Stimulated activated memory B cell treated with anti-CD40 and anti-IgM and Interleukin-4, amounts not matched to agents 10 μg/mL and 1 μg/mL and 100 μg/mL, for 72 hours (primary cell): ENCODE results near the gene PATJ.
"Not testable (repeated sequence)": the region's sequence is repeated elsewhere in the genome, so short reads cannot be mapped to it uniquely, and the experiment has no call there.

ENCODE experiments used
- ATAC-seq: fragments of 150-1000 bp; cut with Tn5 transposase; 2 replicates; pipeline ENCODE4 v1.10.0; 2021
- H3K27ac Mint-ChIP-seq: one replicate; pipeline ENCODE4 v1.8.0; 2022; ENCODE audit warnings: mild to moderate bottlenecking, mixed read lengths
- H3K27me3 Mint-ChIP-seq: one replicate; pipeline ENCODE4 v1.8.0; 2022; ENCODE audit warnings: mixed read lengths
- H3K36me3 Mint-ChIP-seq: one replicate; pipeline ENCODE4 v1.8.0; 2022; ENCODE audit warnings: mixed read lengths
- H3K4me1 Mint-ChIP-seq: one replicate; pipeline ENCODE4 v1.8.0; 2022; ENCODE audit warnings: mixed read lengths
- H3K4me3 Mint-ChIP-seq: one replicate; pipeline ENCODE4 v1.8.0; 2022; ENCODE audit warnings: mild to moderate bottlenecking, moderate library complexity, mixed read lengths
- H3K9me3 Mint-ChIP-seq: one replicate; pipeline ENCODE4 v1.8.0; 2022; ENCODE audit warnings: mixed read lengths

The PATJ gene

DNA sequence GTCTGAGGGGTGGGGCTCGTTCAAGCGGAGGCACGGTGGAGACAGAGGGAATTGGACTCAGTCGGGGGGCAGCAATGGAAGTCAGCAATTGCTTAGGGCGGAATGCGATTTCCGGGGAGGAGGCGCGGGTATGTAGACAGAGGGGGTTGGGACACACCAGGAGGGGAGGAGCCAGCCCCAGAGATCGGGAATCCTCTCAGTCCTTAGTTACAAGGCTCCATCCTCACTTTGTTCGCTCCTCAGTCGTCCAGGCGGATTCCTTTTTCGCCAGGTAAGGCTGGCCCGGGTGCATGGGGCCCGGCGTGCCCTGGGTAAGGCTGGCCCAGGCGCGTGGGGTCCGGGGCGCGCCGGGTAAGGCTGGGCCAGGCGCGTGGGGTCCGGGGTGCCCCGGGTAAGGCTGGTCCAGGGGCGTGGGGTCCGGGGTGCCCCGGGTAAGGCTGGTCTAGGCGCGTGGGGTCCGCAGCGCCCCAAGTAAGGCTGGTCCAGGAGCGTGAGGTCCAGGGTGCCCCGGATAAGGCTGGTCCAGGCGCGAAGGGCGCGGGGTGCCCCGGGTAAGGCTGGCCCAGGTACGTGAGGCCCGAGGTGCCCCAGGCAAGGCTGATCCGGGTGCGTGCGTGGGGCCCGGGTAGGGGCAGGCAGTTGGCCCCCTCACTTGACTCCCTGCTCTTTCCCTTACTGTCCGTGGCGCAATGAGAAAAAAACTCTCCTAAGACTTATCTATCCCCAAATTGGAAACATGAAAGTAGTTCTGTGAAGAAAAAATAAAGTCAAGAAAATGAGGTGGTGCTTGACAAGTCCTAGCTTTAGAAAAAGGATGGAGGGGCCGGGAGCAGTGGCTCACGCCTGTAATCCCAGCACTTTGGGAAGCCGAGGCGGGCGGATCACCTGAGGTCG is 452.6 kb downstream of the PATJ start, which contains the start of gene L1TD1:
Gene L1TD1 (plus strand): TSS at position 199 of the 894 bp plus-strand sequence. CDS start 11,780 bp downstream, outside the sequence.
- peak within 1 kb of the TSS; percentile 23 for H3K27ac Mint-ChIP-seq

DNA sequence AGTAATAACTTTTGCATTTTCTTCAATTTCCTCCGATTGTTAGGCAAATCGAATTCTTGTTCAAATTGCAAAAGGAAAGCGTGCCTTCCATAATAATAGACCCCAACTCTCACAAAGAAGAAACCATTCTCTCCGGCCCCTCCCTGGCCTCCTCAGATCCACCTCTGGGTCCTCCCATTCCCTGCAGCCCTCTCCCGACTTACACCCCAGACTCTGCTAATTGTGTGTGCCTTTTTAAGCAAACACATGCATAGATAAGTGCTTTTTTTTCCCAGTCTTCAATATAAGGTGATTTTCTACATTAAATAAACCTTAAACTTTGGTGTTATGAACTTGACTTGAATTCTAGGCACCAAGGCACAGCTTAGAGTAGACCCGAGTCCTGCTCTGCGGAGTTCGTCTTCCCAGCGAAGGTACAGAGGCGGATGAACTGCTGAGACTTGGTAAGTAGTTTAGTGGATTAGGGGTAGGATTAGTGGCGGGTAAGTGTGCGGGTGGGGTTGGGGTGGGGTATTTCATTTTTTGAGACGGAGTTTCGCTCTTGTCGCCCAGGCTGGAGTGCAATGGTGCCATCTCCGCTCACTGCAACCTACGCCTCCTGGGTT is 453.9 kb downstream of the PATJ start:
- ATAC-seq, result no peak
- peaks cover 4% of the 10 kb centered on the region for H3K4me1 Mint-ChIP-seq
- no peak overlapping the region for H3K4me3 Mint-ChIP-seq

More for the DNA sequence above, 452.6 kb downstream of the PATJ start, which contains the start of gene L1TD1:
- peaks cover 11% of the 10 kb centered on the region for H3K9me3 Mint-ChIP-seq
- peak within 1 kb of the TSS; percentile 74 for H3K4me3 Mint-ChIP-seq
- H3K27me3 Mint-ChIP-seq, result peaks cover 47% of the 10 kb centered on the region
- H3K4me1 Mint-ChIP-seq, result peaks cover 4% of the 10 kb centered on the region
- ATAC-seq, result peak; percentile 74
- peaks cover 6% of the 10 kb centered on the region for H3K36me3 Mint-ChIP-seq

DNA sequence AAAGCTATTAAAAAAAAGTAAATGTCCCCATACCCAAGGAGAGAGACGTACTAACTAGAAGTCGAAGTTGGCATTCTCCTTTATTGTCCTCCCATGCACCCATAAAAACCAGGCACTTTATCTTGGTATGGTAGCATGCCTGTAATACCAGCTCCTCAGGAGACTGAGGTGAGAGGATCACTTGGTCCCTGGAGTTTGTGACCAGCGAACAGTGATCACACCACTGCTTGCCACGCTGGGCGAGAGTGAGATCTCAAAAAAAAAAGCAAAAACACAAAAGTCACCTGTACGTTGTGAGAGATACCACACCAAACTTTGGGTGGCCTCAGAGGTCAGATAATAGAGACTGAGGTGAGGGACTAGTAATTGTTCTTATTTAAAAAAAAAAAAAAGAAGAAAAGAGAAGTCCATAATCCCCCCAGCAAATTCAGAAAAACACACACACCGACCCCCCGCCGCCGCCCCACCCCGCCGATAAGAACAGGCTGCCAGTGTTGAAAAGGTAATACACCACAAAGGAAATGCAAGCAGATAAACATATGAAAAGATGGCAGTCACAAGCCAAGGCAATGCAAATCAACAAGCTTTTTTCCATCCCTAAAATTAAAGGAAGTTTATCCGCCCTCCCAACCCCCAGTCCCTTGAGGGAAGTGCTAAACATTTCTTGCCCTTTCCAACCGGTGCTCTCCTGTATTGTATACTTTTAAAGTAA is 455.9 kb downstream of the PATJ start:
- peaks cover 6% of the 10 kb centered on the region for H3K36me3 Mint-ChIP-seq
- no peak for ATAC-seq
- no peak overlapping the region for H3K27ac Mint-ChIP-seq
- peaks cover 4% of the 10 kb centered on the region for H3K4me1 Mint-ChIP-seq
- no peak overlapping the region for H3K4me3 Mint-ChIP-seq
- H3K27me3 Mint-ChIP-seq, result peaks cover 35% of the 10 kb centered on the region
- peaks cover 11% of the 10 kb centered on the region for H3K9me3 Mint-ChIP-seq

More for the DNA sequence above, 453.9 kb downstream of the PATJ start:
- peaks cover 47% of the 10 kb centered on the region for H3K27me3 Mint-ChIP-seq
- H3K27ac Mint-ChIP-seq, result peak overlapping the region; percentile 23
- H3K36me3 Mint-ChIP-seq, result peaks cover 6% of the 10 kb centered on the region
- peaks cover 11% of the 10 kb centered on the region for H3K9me3 Mint-ChIP-seq

DNA sequence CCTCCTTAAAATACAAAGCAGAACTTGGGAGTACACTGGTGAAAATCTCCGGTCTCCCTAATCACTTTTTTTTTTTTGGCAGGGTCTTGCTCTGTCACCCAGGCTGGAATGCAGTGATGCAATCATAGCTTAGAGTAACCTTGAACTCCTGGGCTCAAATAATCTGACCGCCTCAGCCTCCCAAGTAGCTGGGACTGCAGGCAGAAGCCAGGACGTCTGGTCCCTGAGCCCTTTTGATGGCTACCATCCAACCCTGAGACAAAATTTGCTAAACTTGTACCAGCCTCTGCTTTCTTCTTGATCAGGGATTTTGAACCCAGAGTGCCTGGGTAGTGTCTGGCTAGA is 456.5 kb downstream of the PATJ start:
- H3K27ac Mint-ChIP-seq, result no peak overlapping the region
- peaks cover 8% of the 10 kb centered on the region for H3K9me3 Mint-ChIP-seq
- ATAC-seq, result no peak
- peaks cover 6% of the 10 kb centered on the region for H3K36me3 Mint-ChIP-seq
- H3K27me3 Mint-ChIP-seq, result peaks cover 30% of the 10 kb centered on the region
- no peak overlapping the region for H3K4me3 Mint-ChIP-seq
- peaks cover 4% of the 10 kb centered on the region for H3K4me1 Mint-ChIP-seq

DNA sequence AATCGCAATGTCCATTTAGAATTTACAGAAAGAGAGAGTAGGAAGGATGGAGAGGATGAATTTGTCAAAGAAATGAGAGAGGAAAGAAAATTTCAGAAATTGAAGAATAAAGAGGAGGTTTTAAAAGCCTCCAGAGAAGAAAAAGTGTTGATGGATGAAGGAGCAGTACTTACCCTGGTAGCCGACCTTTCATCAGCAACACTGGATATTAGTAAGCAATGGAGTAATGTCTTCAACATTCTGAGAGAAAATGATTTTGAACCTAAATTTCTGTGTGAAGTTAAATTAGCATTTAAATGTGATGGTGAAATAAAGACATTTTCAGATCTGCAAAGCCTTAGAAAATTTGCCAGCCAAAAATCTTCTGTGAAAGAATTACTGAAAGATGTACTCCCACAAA is 464.9 kb downstream of the PATJ start:
- H3K4me1 Mint-ChIP-seq, result no peaks in the 10 kb centered on the region
- H3K27ac Mint-ChIP-seq, result no peak overlapping the region
- peaks cover 21% of the 10 kb centered on the region for H3K27me3 Mint-ChIP-seq
- peaks cover 21% of the 10 kb centered on the region for H3K36me3 Mint-ChIP-seq
- H3K4me3 Mint-ChIP-seq, result no peak overlapping the region
- ATAC-seq, result no peak
- H3K9me3 Mint-ChIP-seq, result peaks cover 22% of the 10 kb centered on the region

DNA sequence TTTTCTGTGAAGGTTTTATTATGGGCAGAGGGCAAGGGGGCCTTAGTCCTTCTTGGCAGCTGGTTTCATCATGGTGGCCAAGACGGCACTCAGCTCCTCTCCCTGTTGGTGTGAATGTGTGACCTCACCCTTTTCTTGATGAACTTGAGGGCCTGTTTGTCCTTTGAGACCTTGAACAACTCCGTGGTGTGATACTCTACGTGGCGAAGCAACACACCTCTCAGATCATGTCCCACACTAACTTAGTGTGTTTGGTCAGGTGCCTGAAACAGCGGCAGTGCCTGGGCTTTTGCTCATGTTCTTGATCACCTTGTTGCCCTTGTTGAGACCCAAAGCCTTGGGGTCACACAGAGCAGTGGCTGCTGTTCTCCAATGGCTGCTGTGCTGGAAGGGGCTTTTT is 465.8 kb downstream of the PATJ start:
- Mint-ChIP-seq H3K36me3 (peaks cover 21% of the 10 kb centered on the region), H3K4me3 (no peak overlapping the region), H3K27me3 (peaks cover 21% of the 10 kb centered on the region), H3K9me3 (peaks cover 22% of the 10 kb centered on the region), H3K4me1 (no peaks in the 10 kb centered on the region), H3K27ac (no peak overlapping the region)
- no peak for ATAC-seq

DNA sequence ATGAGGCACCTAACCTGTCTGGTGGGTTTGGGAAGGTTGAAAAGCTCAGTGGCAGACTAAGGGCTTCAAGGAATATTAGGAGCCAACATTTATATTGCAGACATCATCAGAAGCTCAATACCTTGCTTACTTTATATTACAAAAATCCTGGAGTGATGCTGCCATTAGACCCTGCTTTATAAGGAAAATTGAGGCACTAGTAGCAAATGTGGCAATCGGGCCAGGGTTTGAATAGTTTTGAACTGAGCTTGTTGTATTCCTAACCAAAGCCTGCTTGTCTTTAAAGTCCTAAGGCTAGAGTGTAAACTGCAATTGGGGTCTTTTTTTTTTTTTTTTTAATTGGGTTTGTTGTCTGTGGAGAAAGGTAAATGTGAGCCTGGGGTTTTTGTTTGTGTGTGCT is 466.7 kb downstream of the PATJ start:
- Mint-ChIP-seq H3K9me3 (peaks cover 22% of the 10 kb centered on the region), H3K4me1 (no peaks in the 10 kb centered on the region), H3K27me3 (peaks cover 21% of the 10 kb centered on the region), H3K4me3 (no peak overlapping the region), H3K27ac (no peak overlapping the region), H3K36me3 (peaks cover 21% of the 10 kb centered on the region)
- no peak for ATAC-seq

DNA sequence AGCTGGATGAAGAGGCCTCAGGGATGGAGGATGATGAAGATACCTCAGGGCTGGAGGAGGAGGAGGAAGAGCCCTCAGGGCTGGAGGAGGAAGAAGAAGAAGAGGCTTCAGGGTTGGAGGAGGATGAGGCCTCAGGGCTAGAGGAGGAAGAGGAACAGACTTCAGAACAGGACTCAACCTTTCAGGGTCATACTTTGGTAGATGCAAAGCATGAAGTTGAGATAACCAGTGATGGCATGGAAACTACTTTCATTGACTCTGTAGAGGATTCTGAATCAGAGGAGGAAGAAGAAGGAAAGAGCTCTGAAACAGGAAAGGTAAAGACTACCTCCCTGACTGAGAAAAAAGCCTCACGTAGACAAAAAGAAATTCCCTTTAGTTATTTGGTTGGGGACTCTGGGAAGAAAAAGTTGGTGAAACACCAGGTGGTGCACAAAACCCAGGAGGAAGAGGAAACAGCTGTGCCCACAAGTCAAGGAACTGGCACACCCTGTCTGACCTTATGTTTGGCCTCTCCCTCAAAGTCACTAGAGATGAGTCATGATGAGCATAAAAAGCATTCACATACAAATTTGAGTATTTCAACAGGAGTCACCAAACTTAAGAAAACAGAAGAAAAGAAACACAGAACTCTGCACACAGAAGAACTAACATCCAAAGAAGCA is 467.8 kb downstream of the PATJ start:
- H3K9me3 Mint-ChIP-seq, result peaks cover 22% of the 10 kb centered on the region
- peaks cover 21% of the 10 kb centered on the region for H3K36me3 Mint-ChIP-seq
- no peak overlapping the region for H3K27ac Mint-ChIP-seq
- no peaks in the 10 kb centered on the region for H3K4me1 Mint-ChIP-seq
- H3K4me3 Mint-ChIP-seq, result no peak overlapping the region
- peaks cover 14% of the 10 kb centered on the region for H3K27me3 Mint-ChIP-seq
- no peak for ATAC-seq

DNA sequence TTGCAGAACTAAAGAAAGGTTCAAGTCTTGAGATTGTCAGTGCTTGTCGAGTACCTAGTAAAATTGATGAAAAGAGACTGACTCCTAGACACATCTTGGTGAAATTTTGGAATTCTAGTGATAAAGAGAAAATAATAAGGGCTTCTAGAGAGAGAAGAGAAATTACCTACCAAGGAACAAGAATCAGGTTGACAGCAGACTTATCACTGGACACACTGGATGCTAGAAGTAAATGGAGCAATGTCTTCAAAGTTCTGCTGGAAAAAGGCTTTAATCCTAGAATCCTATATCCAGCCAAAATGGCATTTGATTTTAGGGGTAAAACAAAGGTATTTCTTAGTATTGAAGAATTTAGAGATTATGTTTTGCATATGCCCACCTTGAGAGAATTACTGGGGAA is 468.7 kb downstream of the PATJ start:
- Mint-ChIP-seq H3K27ac (no peak overlapping the region), H3K9me3 (peaks cover 22% of the 10 kb centered on the region), H3K36me3 (peaks cover 21% of the 10 kb centered on the region), H3K4me3 (no peak overlapping the region), H3K4me1 (no peaks in the 10 kb centered on the region), H3K27me3 (peaks cover 13% of the 10 kb centered on the region)
- ATAC-seq, result no peak

DNA sequence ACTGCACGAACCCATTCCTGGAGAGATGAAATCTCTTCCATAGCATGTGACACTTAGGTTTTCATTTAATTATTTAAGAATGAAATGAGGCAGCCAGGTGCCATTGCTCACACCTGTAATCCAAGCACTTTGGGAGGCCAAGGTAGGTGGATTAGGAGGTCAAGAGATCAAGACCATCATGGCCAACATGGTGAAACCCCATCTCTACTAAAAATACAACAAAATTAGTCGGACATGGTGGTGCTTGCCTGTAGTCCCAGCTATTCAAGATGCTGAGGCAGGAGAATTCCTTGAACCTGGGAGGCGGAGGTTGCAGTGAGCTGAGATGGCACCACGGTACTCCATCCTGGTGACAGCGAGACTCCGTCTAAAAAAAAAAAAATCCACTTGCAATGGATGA is 470.1 kb downstream of the PATJ start:
- Mint-ChIP-seq H3K27ac (no peak overlapping the region), H3K4me3 (no peak overlapping the region), H3K9me3 (peaks cover 17% of the 10 kb centered on the region), H3K4me1 (no peaks in the 10 kb centered on the region), H3K36me3 (peaks cover 14% of the 10 kb centered on the region), H3K27me3 (peaks cover under 1% of the 10 kb centered on the region)
- no peak for ATAC-seq

DNA sequence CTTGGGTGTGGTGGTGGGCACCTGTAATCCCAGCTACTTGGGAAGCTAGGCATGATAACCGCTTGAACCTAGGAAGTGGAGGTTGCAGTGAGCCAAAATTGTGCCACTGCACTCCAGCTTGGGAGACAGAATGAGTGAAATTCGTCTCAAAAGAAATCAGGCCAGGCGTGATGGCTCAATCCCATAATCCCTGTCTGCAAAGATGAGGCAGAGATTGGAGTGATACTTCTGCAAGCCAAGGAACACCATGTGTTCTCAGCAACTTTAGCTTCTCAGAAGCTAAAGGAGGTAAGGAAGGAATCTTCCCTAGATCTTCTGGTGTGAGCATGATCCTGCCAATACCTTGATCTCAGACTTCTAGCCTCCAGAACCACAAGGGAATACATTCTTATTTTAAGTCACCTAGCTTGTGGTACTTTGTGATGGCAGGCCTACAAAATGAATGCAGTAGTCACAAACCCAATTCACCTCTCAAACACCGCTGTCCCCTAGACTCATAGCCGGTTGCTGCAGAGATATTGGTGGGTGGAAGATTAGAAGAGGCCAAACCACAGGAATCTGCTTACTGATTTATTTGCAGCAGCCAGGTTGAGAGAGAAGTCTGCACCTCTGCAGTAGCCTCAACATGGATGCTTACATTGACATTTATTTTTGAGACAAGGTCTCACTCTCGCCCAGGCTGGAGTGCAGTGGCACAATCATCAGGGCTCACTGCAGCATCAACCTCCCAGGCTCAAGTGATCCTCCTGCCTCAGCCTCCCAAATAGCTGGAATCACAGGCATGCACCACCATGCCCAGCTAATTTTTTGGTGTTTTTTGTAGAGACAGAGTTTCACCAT is 471.0 kb downstream of the PATJ start:
- Mint-ChIP-seq H3K4me3 (no peak overlapping the region), H3K9me3 (peaks cover 17% of the 10 kb centered on the region), H3K4me1 (no peaks in the 10 kb centered on the region), H3K27me3 (no peaks in the 10 kb centered on the region), H3K36me3 (peaks cover 14% of the 10 kb centered on the region), H3K27ac (no peak overlapping the region)
- ATAC-seq, result no peak

DNA sequence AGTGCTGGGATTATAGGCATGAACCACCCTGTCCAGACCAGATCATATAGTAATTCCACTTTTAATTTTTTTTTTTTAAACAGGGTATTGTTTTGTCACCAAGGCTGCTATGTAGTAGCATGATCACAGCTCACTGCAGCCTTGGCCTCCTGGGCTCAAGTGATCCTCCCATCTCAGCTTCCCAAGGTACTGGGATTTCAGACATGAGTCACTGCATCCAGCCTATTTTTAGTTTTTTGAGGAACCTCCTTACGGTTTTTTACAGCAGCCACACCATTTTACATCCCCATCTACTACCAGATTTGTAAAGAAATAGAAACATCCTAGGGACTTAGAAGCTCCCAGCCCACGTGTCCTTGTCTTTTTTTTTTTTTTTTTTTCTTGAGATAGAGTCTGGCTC is 476.3 kb downstream of the PATJ start:
- H3K36me3 Mint-ChIP-seq, result no peaks in the 10 kb centered on the region
- H3K27me3 Mint-ChIP-seq, result no peaks in the 10 kb centered on the region
- ATAC-seq, result no peak
- no peaks in the 10 kb centered on the region for H3K9me3 Mint-ChIP-seq
- no peaks in the 10 kb centered on the region for H3K4me1 Mint-ChIP-seq
- no peak overlapping the region for H3K4me3 Mint-ChIP-seq
- no peak overlapping the region for H3K27ac Mint-ChIP-seq

DNA sequence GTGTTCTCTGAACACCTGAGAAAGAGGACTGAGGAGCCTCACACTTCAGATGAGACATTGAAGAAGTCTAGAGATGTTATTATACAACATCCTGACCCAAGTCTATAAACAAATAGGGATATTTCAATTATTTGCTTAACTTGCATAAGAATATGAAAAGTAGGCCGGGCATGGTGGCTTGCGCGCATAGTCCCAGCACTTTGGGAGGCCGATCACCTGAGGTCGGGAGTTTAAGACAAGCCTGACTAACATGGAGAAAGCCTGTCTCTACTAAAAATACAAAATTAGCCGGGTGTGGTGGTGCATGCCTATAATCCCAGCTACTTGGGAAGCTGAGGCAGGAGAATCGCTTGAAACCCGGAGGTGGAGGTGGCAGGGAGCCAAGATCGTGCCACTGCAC is 478.2 kb downstream of the PATJ start:
- H3K36me3 Mint-ChIP-seq, H3K4me1 Mint-ChIP-seq, H3K27ac Mint-ChIP-seq, H3K4me3 Mint-ChIP-seq, H3K27me3 Mint-ChIP-seq, ATAC-seq, H3K9me3 Mint-ChIP-seq: not testable (repeated sequence)

DNA sequence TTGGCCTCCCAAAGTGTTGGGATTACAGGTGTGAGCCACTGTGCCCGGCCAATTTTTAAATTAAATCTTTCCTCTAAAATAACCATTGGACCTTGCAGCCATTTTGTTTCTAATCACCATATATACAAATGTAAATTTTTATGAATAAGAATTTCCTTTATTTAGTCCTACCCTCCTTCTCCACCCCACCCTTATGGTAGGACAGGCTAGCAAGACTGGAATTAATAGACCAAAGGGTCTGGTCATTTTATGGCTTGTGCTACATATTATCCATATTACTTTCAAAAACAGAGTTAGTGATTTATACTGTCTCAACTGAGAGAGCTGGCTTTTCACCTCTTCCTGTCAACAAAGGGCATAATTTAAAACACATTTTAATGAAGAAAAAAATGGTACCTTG is 478.9 kb downstream of the PATJ start:
- Mint-ChIP-seq H3K27me3 (no peaks in the 10 kb centered on the region), H3K9me3 (no peaks in the 10 kb centered on the region), H3K4me3 (no peak overlapping the region), H3K4me1 (no peaks in the 10 kb centered on the region), H3K36me3 (no peaks in the 10 kb centered on the region), H3K27ac (no peak overlapping the region)
- no peak for ATAC-seq
